Lung (tissue), 12 donors: Measurements from ENCODE around the gene KCNQ5. TPM values are rescaled to one million over a fixed set of nuclear protein-coding genes. Genes with fewer than 3 reads are reported as not detected.
A peak's percentile ranks its signal among the peaks of the same experiment; 100 is the strongest.

ENCODE experiments used
- ATAC-seq: fragments of 200-7000 bp; cut with Tn5 transposase; one replicate; pipeline ENCODE4 v1.9.1; 2020; ENCODE audit warnings: moderate number of reproducible peaks; ENCODE audit not compliant: insufficient read depth, low FRiP score
- DNase-seq, 3 donors: peaks; one replicate each; pipeline ENCODE4 v3.0.0-alpha.2; 2013 to 2017
- H3K27ac ChIP-seq, 2 donors: one replicate each; pipeline ENCODE4 v1.5.1; 2013; ENCODE audit warnings: mild to moderate bottlenecking in 2 of 2, moderate library complexity in 2 of 2, control low read depth in 1 of 2, inconsistent platforms in 1 of 2, low read depth in 1 of 2, low read length in 1 of 2
- H3K27me3 ChIP-seq, 3 donors: one replicate each; pipeline ENCODE4 v1.5.1; 2013; ENCODE audit warnings: low read length in 2 of 3; ENCODE audit not compliant: control insufficient read depth in 3 of 3, insufficient read depth in 3 of 3
- H3K36me3 ChIP-seq, 4 donors: one replicate each; pipeline ENCODE4 v1.5.1; 2013; ENCODE audit warnings: low read length in 4 of 4, mild to moderate bottlenecking in 1 of 4, moderate library complexity in 1 of 4; ENCODE audit not compliant: control insufficient read depth in 4 of 4, insufficient read depth in 4 of 4
- H3K4me1 ChIP-seq, 5 donors: one replicate each; pipeline ENCODE4 v1.5.1; 2013; ENCODE audit warnings: low read length in 5 of 5, mild to moderate bottlenecking in 2 of 5, moderate library complexity in 1 of 5; ENCODE audit not compliant: control insufficient read depth in 5 of 5, insufficient read depth in 5 of 5
- H3K4me3 ChIP-seq: one replicate; pipeline ENCODE4 v1.5.1; 2013; ENCODE audit warnings: mild to moderate bottlenecking, control low read depth, moderate library complexity
- H3K9ac ChIP-seq, 2 donors: one replicate each; pipeline ENCODE4 v1.5.1; 2013; ENCODE audit warnings: low read length in 2 of 2, control low read depth in 1 of 2; ENCODE audit not compliant: insufficient read depth in 1 of 2
- H3K9me3 ChIP-seq, 4 donors: one replicate each; pipeline ENCODE4 v1.5.1; 2013; ENCODE audit warnings: low read length in 3 of 4, mild to moderate bottlenecking in 1 of 4, moderate library complexity in 1 of 4; ENCODE audit not compliant: control insufficient read depth in 4 of 4, insufficient read depth in 3 of 4
- CTCF ChIP-seq: IDR thresholded peaks from 2 replicates; pipeline ENCODE4 v1.5.1; 2012; ENCODE audit warnings: mild to moderate bottlenecking; ENCODE audit errors: control extremely low read depth, extremely low read depth
- WGBS, 2 donors: extraction: QIAGEN DNeasy Blood & Tissue Kit; methylation state at CpG; one replicate each; pipeline ENCODE4 v1.1.7; 2013; 5-methylcytosine and 5-hydroxymethylcytosine counted together
- polyA plus RNA-seq, 2 donors: library from polyadenylated mRNA; stranded (reverse); fragments of 200-250 nt; gene quantifications; one replicate each; pipeline ENCODE4 v1.2.1, GENCODE V29; 2013
- total RNA-seq, 2 donors: library from RNA; depleted of rRNA in 1 of 2; stranded (reverse); fragments of >200 nt in 1 of 2; gene quantifications; one replicate each; pipeline ENCODE4 v1.2.1, GENCODE V29; 2014 to 2021
- donor health status: control.
- donor health status: control.
- donor health status: Bipolar disorder and iron deficiency.
- donor health status: healthy.
- donor health status: DM: yes; HTN: yes; CAD: no.

The KCNQ5 gene
- total and polyA plus RNA-seq, 4 donors = 0.12 to 5.7 (median 0.46) TPM

- DNase-seq = no peak
- ATAC-seq = no peak
- H3K27ac ChIP-seq = no peak overlapping the region
- H3K4me1 ChIP-seq = peaks cover 0 to 13% (median 0%) of the 10 kb centered on the region in 5 donors
- no peaks in the 10 kb centered on the region for H3K27me3 ChIP-seq
- no peaks in the 10 kb centered on the region for H3K36me3 ChIP-seq
- no peak overlapping the region for H3K9ac ChIP-seq
- no peaks in the 10 kb centered on the region for H3K9me3 ChIP-seq
- no peak for TF ChIP-seq CTCF
- H3K4me3 ChIP-seq = no peak overlapping the region
- 92 to 96% methylated on average over 7 of the region's 7 CpGs for WGBS, 2 donors
Observed at GRCh38 chr6:72588155-72588554, 33.7 kb upstream of the KCNQ5 start.

GRCh38 chr6:72589096-72589495 lies 32.8 kb upstream of the KCNQ5 start:
- DNase-seq = peak in 2 of 3 donors; percentile 75 to 82
- H3K27me3 ChIP-seq = no peaks in the 10 kb centered on the region
- peaks cover 0 to 13% (median 0%) of the 10 kb centered on the region in 5 donors for H3K4me1 ChIP-seq
- H3K9ac ChIP-seq = no peak overlapping the region
- no peak for TF ChIP-seq CTCF
- no peaks in the 10 kb centered on the region for H3K9me3 ChIP-seq
- ATAC-seq = no peak
- no peak overlapping the region for H3K27ac ChIP-seq
- no peak overlapping the region for H3K4me3 ChIP-seq
- no peaks in the 10 kb centered on the region for H3K36me3 ChIP-seq
- WGBS, 2 donors = 70 to 83% methylated on average over 1 of the region's 1 CpG

GRCh38 chr6:72595812-72596211 lies 26.1 kb upstream of the KCNQ5 start:
- ATAC-seq = no peak

More at GRCh38 chr6:72595812-72596211, 26.1 kb upstream of the KCNQ5 start:
- WGBS, 2 donors = 78 to 89% methylated on average over 3 of the region's 3 CpGs
- H3K4me1 ChIP-seq = no peaks in the 10 kb centered on the region
- no peak for TF ChIP-seq CTCF
- H3K36me3 ChIP-seq = no peaks in the 10 kb centered on the region
- no peak overlapping the region for H3K4me3 ChIP-seq
- no peaks in the 10 kb centered on the region for H3K27me3 ChIP-seq
- no peak overlapping the region for H3K9ac ChIP-seq
- no peak overlapping the region for H3K27ac ChIP-seq
- peaks cover 0 to 4% (median 0%) of the 10 kb centered on the region in 4 donors for H3K9me3 ChIP-seq
- no peak for DNase-seq
